Neural cell (in vitro differentiated cells): ENCODE measurements around the gene HK1. TPM values are rescaled to one million over a fixed set of nuclear protein-coding genes. Genes with fewer than 3 reads are reported as not detected.

Experiments
- H2AFZ ChIP-seq: fragments of 200-600, 300-800 bp; sonication (generic), shearing (Covaris generic); 2 replicates; pipeline ENCODE4 v1.6.0; 2014; ENCODE audit warnings: low read depth, mild to moderate bottlenecking, antibody characterized with exemption, low read length, moderate library complexity
- H3F3A ChIP-seq: fragments of 200-600 bp; shearing (Covaris generic); 2 replicates; pipeline ENCODE4 v1.6.1; 2016; ENCODE audit warnings: mild to moderate bottlenecking, moderate library complexity, mixed read lengths, antibody characterized with exemption, low read length; ENCODE audit not compliant: insufficient read depth, poor library complexity, severe bottlenecking
- H3K27ac ChIP-seq: fragments of 200-600, 300-800 bp; sonication (generic), shearing (Covaris generic); 2 replicates; pipeline ENCODE4 v1.5.1; 2014; ENCODE audit warnings: mild to moderate bottlenecking, low read length, moderate library complexity
- H3K27me3 ChIP-seq: fragments of 300-800, 200-600 bp; sonication (generic), shearing (Covaris generic); 2 replicates; pipeline ENCODE4 v1.6.0; 2014; ENCODE audit warnings: mild to moderate bottlenecking, low read depth, low read length, moderate library complexity; ENCODE audit not compliant: insufficient read depth
- H3K36me3 ChIP-seq: fragments of 300-800, 200-600 bp; sonication (generic), shearing (Covaris generic); 2 replicates; pipeline ENCODE4 v1.5.1; 2014; ENCODE audit warnings: mild to moderate bottlenecking, antibody characterized with exemption, low read length, moderate library complexity; ENCODE audit not compliant: insufficient read depth
- H3K4me2 ChIP-seq: fragments of 300-800, 200-600 bp; sonication (generic), shearing (Covaris generic); 2 replicates; pipeline ENCODE4 v1.6.0; 2014; ENCODE audit warnings: mild to moderate bottlenecking, low read length
- H3K4me3 ChIP-seq: fragments of 300-800, 200-600 bp; sonication (generic), shearing (Covaris generic); 2 replicates; pipeline ENCODE4 v1.5.1; 2014; ENCODE audit warnings: mild to moderate bottlenecking, low read length, moderate library complexity
- H3K79me2 ChIP-seq: fragments of 200-600 bp; shearing (Covaris generic); replicated peaks from 2 replicates; pipeline ENCODE4 v1.6.0; 2014; ENCODE audit warnings: mild to moderate bottlenecking, low read length, moderate library complexity; ENCODE audit not compliant: insufficient read depth
- H3K9ac ChIP-seq: fragments of 300-800, 200-600 bp; sonication (generic), shearing (Covaris generic); 2 replicates; pipeline ENCODE4 v1.6.1; 2016; ENCODE audit warnings: mild to moderate bottlenecking, low read length, mixed read lengths
- H3K9me2 ChIP-seq: fragments of 200-600 bp; shearing (Covaris generic); 2 replicates; pipeline ENCODE4 v1.6.1; 2016; ENCODE audit warnings: mild to moderate bottlenecking, low read length, mixed read lengths; ENCODE audit not compliant: insufficient read depth
- H3K9me3 ChIP-seq: fragments of 200-600, 300-800 bp; sonication (generic), shearing (Covaris generic); 2 replicates; pipeline ENCODE4 v1.6.1; 2016; ENCODE audit warnings: mild to moderate bottlenecking, mixed run types, low read length, moderate library complexity, mixed read lengths
- H4K20me1 ChIP-seq: fragments of 200-600 bp; shearing (Covaris generic); 2 replicates; pipeline ENCODE4 v1.6.1; 2016; ENCODE audit warnings: mild to moderate bottlenecking, mixed run types; ENCODE audit not compliant: insufficient read depth
- CTCF ChIP-seq: fragments of 450-650 bp; IDR thresholded peaks from 2 replicates; pipeline ENCODE4 v1.5.1; 2014; ENCODE audit warnings: antibody characterized with exemption, mild to moderate bottlenecking, moderate library complexity; ENCODE audit not compliant: poor library complexity, severe bottlenecking
- EP300 ChIP-seq: fragments of 450-650 bp; conservative IDR thresholded peaks from 2 replicates; pipeline ENCODE4 v1.6.1; 2014; ENCODE audit warnings: antibody characterized with exemption, mild to moderate bottlenecking, moderate library complexity; ENCODE audit not compliant: poor library complexity, severe bottlenecking
- EZH2 ChIP-seq: fragments of 200-600, 300-800 bp; shearing (Covaris generic), sonication (generic); IDR thresholded peaks from 2 replicates; pipeline ENCODE4 v1.6.1; 2014; ENCODE audit warnings: antibody characterized with exemption, low read length, borderline replicate concordance, mild to moderate bottlenecking; ENCODE audit not compliant: insufficient read depth, poor library complexity, severe bottlenecking
- MXI1 ChIP-seq: fragments of 450-650 bp; conservative IDR thresholded peaks from 2 replicates; pipeline ENCODE4 v1.6.1; 2014; ENCODE audit warnings: antibody characterized with exemption, mild to moderate bottlenecking; ENCODE audit not compliant: poor library complexity, severe bottlenecking
- POLR2AphosphoS5 ChIP-seq: IDR thresholded peaks from 2 replicates; pipeline ENCODE4 v1.6.1; 2012
- RAD21 ChIP-seq: fragments of 450-650 bp; conservative IDR thresholded peaks from 2 replicates; pipeline ENCODE4 v1.6.1; 2014; ENCODE audit warnings: antibody characterized with exemption, mild to moderate bottlenecking, moderate library complexity
- REST ChIP-seq: IDR thresholded peaks from 2 replicates; pipeline ENCODE4 v1.6.1; 2012; ENCODE audit warnings: borderline replicate concordance
- SMC3 ChIP-seq: fragments of 450-650 bp; conservative IDR thresholded peaks from 2 replicates; pipeline ENCODE4 v1.6.1; 2014; ENCODE audit warnings: antibody characterized with exemption, mild to moderate bottlenecking, moderate library complexity; ENCODE audit not compliant: poor library complexity
- TAF1 ChIP-seq: IDR thresholded peaks from 2 replicates; pipeline ENCODE4 v1.6.1; 2012; ENCODE audit warnings: low read depth
- polyA plus RNA-seq: library from polyadenylated mRNA; depleted of rRNA; stranded (reverse); fragments of >200 nt; gene quantifications from 2 replicates; pipeline ENCODE4 v1.2.3, GENCODE V29; 2014

Gene HK1
- polyA plus RNA-seq, 1 donor from 2014 or later: 60.5 TPM

GRCh38 chr10:69259547-69260243 lies 18.6 kb upstream of the HK1 start:
- H2AFZ ChIP-seq: no peak overlapping the region
- H3K9me3 ChIP-seq: no peaks in the 10 kb centered on the region
- no peaks in the 10 kb centered on the region for H3K79me2 ChIP-seq
- no peak overlapping the region for H3K27ac ChIP-seq
- H3K27me3 ChIP-seq: no peaks in the 10 kb centered on the region
- no peaks in the 10 kb centered on the region for H3K36me3 ChIP-seq
- no peak overlapping the region for H3K4me2 ChIP-seq
- H4K20me1 ChIP-seq: no peaks in the 10 kb centered on the region
- TF ChIP-seq POLR2AphosphoS5 (no peak), EP300 (no peak), MXI1 (no peak), RAD21 (no peak), CTCF (no peak), EZH2 (no peak), REST (no peak), SMC3 (no peak), TAF1 (no peak)
- H3F3A ChIP-seq: no peaks in the 10 kb centered on the region
- H3K9me2 ChIP-seq: no peaks in the 10 kb centered on the region
- no peak overlapping the region for H3K4me3 ChIP-seq
- H3K9ac ChIP-seq: no peak overlapping the region

GRCh38 chr10:69261184-69261583 lies 17.1 kb upstream of the HK1 start:
- Histone ChIP-seq H3F3A (no peaks in the 10 kb centered on the region), H3K79me2 (no peaks in the 10 kb centered on the region), H3K4me3 (no peak overlapping the region), H3K9me2 (no peaks in the 10 kb centered on the region), H3K4me2 (no peak overlapping the region), H2AFZ (no peak overlapping the region), H3K27ac (no peak overlapping the region), H3K27me3 (no peaks in the 10 kb centered on the region), H4K20me1 (no peaks in the 10 kb centered on the region), H3K9me3 (no peaks in the 10 kb centered on the region), H3K9ac (no peak overlapping the region), H3K36me3 (no peaks in the 10 kb centered on the region)
- TF ChIP-seq TAF1 (no peak), EP300 (no peak), EZH2 (no peak), SMC3 (no peak), REST (no peak), RAD21 (no peak), CTCF (no peak), MXI1 (no peak), POLR2AphosphoS5 (no peak)
